Lung (tissue), 13 donors: Measurements from ENCODE around the gene PXMP2. TPM values are rescaled to one million over a fixed set of nuclear protein-coding genes. Genes with fewer than 3 reads are reported as not detected.

Source experiments
- ATAC-seq: fragments of 200-7000 bp; cut with Tn5 transposase; one replicate; pipeline ENCODE4 v1.9.1; 2020; ENCODE audit warnings: moderate number of reproducible peaks; ENCODE audit not compliant: insufficient read depth, low FRiP score
- DNase-seq, 3 donors: peaks; one replicate each; pipeline ENCODE4 v3.0.0-alpha.2; 2013 to 2017
- H3K27ac ChIP-seq, 2 donors: one replicate each; pipeline ENCODE4 v1.5.1; 2013; ENCODE audit warnings: mild to moderate bottlenecking in 2 of 2, moderate library complexity in 2 of 2, control low read depth in 1 of 2, inconsistent platforms in 1 of 2, low read depth in 1 of 2, low read length in 1 of 2
- H3K27me3 ChIP-seq, 3 donors: one replicate each; pipeline ENCODE4 v1.5.1; 2013; ENCODE audit warnings: low read length in 2 of 3; ENCODE audit not compliant: control insufficient read depth in 3 of 3, insufficient read depth in 3 of 3
- H3K36me3 ChIP-seq, 4 donors: one replicate each; pipeline ENCODE4 v1.5.1; 2013; ENCODE audit warnings: low read length in 4 of 4, mild to moderate bottlenecking in 1 of 4, moderate library complexity in 1 of 4; ENCODE audit not compliant: control insufficient read depth in 4 of 4, insufficient read depth in 4 of 4
- H3K4me1 ChIP-seq, 5 donors: one replicate each; pipeline ENCODE4 v1.5.1; 2013; ENCODE audit warnings: low read length in 5 of 5, mild to moderate bottlenecking in 2 of 5, moderate library complexity in 1 of 5; ENCODE audit not compliant: control insufficient read depth in 5 of 5, insufficient read depth in 5 of 5
- H3K4me3 ChIP-seq: one replicate; pipeline ENCODE4 v1.5.1; 2013; ENCODE audit warnings: mild to moderate bottlenecking, control low read depth, moderate library complexity
- H3K9ac ChIP-seq, 2 donors: one replicate each; pipeline ENCODE4 v1.5.1; 2013; ENCODE audit warnings: low read length in 2 of 2, control low read depth in 1 of 2; ENCODE audit not compliant: insufficient read depth in 1 of 2
- H3K9me3 ChIP-seq, 4 donors: one replicate each; pipeline ENCODE4 v1.5.1; 2013; ENCODE audit warnings: low read length in 3 of 4, mild to moderate bottlenecking in 1 of 4, moderate library complexity in 1 of 4; ENCODE audit not compliant: control insufficient read depth in 4 of 4, insufficient read depth in 3 of 4
- WGBS, 2 donors: extraction: QIAGEN DNeasy Blood & Tissue Kit; methylation state at CpG; one replicate each; pipeline ENCODE4 v1.1.7; 2013; 5-methylcytosine and 5-hydroxymethylcytosine counted together
- polyA plus RNA-seq, 2 donors: library from polyadenylated mRNA; stranded (reverse); fragments of 200-250 nt; gene quantifications; one replicate each; pipeline ENCODE4 v1.2.1, GENCODE V29; 2013
- small RNA-seq: library from RNA; depleted of rRNA; stranded (forward); fragments of <200 nt; gene quantifications from one replicate; pipeline ENCODE3, GENCODE V24; 2014; ENCODE audit warnings: low replicate concordance
- total RNA-seq, 2 donors: library from RNA; depleted of rRNA in 1 of 2; stranded (reverse); fragments of >200 nt in 1 of 2; gene quantifications; one replicate each; pipeline ENCODE4 v1.2.1, GENCODE V29; 2014 to 2021
- TF ChIP-seq, protein P1 (sequence below): IDR thresholded peaks from 2 replicates; pipeline ENCODE4 v1.5.1; 2012; ENCODE audit warnings: mild to moderate bottlenecking; ENCODE audit errors: control extremely low read depth, extremely low read depth
- donor health status: control.
- donor health status: control.
- donor health status: Bipolar disorder and iron deficiency.
- donor health status: healthy.
- donor health status: DM: yes; HTN: yes; CAD: no.

The PXMP2 gene
- total and polyA plus RNA-seq, 4 donors = 5.6 to 15.3 (median 13.2) TPM

DNA sequence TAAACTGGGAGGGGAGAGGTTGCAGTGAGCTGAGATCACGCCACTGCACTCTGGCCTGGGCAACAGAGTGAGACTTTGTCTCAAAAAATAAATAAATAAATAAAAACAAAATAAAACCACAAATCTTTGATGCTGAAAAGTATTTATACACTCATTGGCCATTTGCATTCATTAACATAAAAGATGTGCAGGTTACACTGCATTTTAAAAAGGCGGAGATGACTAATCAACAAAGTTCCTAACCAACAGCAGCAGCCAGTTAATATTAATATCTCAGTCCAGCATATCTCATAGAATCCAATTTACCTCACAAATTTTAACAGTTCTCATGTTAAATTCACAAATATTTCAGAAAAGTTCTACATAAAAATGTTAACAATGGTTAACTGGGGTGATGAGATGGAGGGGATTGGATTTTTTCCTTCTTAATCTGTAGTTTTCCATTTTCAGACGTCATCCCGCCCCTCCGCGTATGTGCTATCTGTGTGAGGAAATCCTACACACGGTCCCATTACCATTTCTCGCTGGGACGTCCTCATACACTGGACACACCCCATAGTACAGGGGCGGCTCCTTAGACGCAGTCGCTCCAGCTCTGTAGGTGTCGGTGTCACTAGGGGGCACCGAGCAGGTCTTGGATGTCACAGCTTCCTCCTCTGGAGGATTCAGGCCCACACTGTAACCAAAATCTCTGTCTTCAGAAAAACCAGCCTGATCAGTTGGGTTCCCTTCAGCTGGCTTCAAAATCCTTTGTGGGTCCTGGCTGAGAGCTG is 67.0 kb downstream of the PXMP2 start:
- Histone ChIP-seq H3K9me3 (no peaks in the 10 kb centered on the region), H3K9ac (no peak overlapping the region), H3K27ac (no peak overlapping the region), H3K27me3 (no peaks in the 10 kb centered on the region), H3K36me3 (peaks cover 21 to 31% (median 24%) of the 10 kb centered on the region in 4 donors), H3K4me3 (no peak overlapping the region), H3K4me1 (no peaks in the 10 kb centered on the region)
- ATAC-seq = no peak
- 75 to 84% methylated on average over 14 of the region's 14 CpGs for WGBS, 2 donors
- DNase-seq = no peak
- TF ChIP-seq, protein P1, sequence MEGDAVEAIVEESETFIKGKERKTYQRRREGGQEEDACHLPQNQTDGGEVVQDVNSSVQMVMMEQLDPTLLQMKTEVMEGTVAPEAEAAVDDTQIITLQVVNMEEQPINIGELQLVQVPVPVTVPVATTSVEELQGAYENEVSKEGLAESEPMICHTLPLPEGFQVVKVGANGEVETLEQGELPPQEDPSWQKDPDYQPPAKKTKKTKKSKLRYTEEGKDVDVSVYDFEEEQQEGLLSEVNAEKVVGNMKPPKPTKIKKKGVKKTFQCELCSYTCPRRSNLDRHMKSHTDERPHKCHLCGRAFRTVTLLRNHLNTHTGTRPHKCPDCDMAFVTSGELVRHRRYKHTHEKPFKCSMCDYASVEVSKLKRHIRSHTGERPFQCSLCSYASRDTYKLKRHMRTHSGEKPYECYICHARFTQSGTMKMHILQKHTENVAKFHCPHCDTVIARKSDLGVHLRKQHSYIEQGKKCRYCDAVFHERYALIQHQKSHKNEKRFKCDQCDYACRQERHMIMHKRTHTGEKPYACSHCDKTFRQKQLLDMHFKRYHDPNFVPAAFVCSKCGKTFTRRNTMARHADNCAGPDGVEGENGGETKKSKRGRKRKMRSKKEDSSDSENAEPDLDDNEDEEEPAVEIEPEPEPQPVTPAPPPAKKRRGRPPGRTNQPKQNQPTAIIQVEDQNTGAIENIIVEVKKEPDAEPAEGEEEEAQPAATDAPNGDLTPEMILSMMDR = no peak

Small RNAs within 50 kb of the gene (small RNA-seq; reads per million reads assigned to genes)
- not detected for gene RNA5SP379

Other genes starting within 250 kb of the PXMP2 start
- gene FBRSL1, start 197.4 kb upstream of the PXMP2 start, total RNA-seq = 10 to 100 TPM; 10.6 to 56.9 TPM
- gene FBRSL1, start 197.4 kb upstream of the PXMP2 start, polyA plus RNA-seq = 10 to 100 TPM; 21.0 to 23.5 TPM
- 1 to 10 TPM; 1.4 to 1.8 TPM for gene LRCOL1, start 77.0 kb upstream of the PXMP2 start, total RNA-seq
- gene LRCOL1, start 77.0 kb upstream of the PXMP2 start, polyA plus RNA-seq = 1 to 10 TPM in 1 of 2 donors, under 1 TPM in 1; 0.98 to 1.3 TPM
- gene P2RX2, start 68.8 kb upstream of the PXMP2 start, total RNA-seq = 1 to 10 TPM in 1 of 2 donors, under 1 TPM in 1; 0.25 to 3.4 TPM
- gene P2RX2, start 68.8 kb upstream of the PXMP2 start, polyA plus RNA-seq = 1 to 10 TPM in 1 of 2 donors, under 1 TPM in 1; 0.05 to 1.6 TPM
- 10 to 100 TPM; 28.7 to 49.9 TPM for gene POLE, start 245 bp upstream of the PXMP2 start, total RNA-seq
- 10 to 100 TPM in 1 of 2 donors, 1 to 10 TPM in 1; 9.3 to 22.0 TPM for gene POLE, start 245 bp upstream of the PXMP2 start, polyA plus RNA-seq
- 10 to 100 TPM; 11.0 to 32.4 TPM for gene PGAM5, start 23.3 kb downstream of the PXMP2 start, total RNA-seq
- 10 to 100 TPM; 22.4 to 23.9 TPM for gene PGAM5, start 23.3 kb downstream of the PXMP2 start, polyA plus RNA-seq
- 10 to 100 TPM; 54.2 to 60.5 TPM for gene ANKLE2, start 74.2 kb downstream of the PXMP2 start, total RNA-seq
- 10 to 100 TPM; 35.9 to 37.7 TPM for gene ANKLE2, start 74.2 kb downstream of the PXMP2 start, polyA plus RNA-seq
- 10 to 100 TPM; 52.7 to 81.1 TPM for gene GOLGA3, start 141.3 kb downstream of the PXMP2 start, total RNA-seq
- gene GOLGA3, start 141.3 kb downstream of the PXMP2 start, polyA plus RNA-seq = 10 to 100 TPM; 17.5 to 18.8 TPM
- 10 to 100 TPM; 44.4 to 59.9 TPM for gene CHFR, start 200.0 kb downstream of the PXMP2 start, total RNA-seq
- gene CHFR, start 200.0 kb downstream of the PXMP2 start, polyA plus RNA-seq = 10 to 100 TPM; 35.1 to 36.3 TPM